MCF 10A (cell line): ENCODE results near the gene MED23. TPM values are rescaled to one million over a fixed set of nuclear protein-coding genes. Genes with fewer than 3 reads are reported as not detected.

Source experiments
- BruUV-seq: library from RNA; stranded (reverse); fragments of 400-500 nt; replicated peaks from 2 replicates; lab custom pipeline; 2021; lab: Mats Ljungman, UMichigan
- CTCF ChIA-PET: fragments of 300-600 bp; sonication (Branson Sonifier 250); formaldehyde crosslinking; extraction: SDS; loops from one replicate; lab custom pipeline; 2021; ENCODE audit warnings: antibody characterized with exemption, inconsistent platforms; lab: Yijun Ruan, JAX
- POLR2A ChIA-PET: fragments of 300-600, 350-650 bp; sonication (Branson Sonifier 250); formaldehyde crosslinking; extraction: SDS; loops from one replicate; lab custom pipeline; 2020; ENCODE audit warnings: antibody characterized with exemption, inconsistent platforms; lab: Yijun Ruan, JAX
- DNase-seq: peaks from one replicate; pipeline ENCODE4 v3.0.0-alpha.2; 2018; ENCODE audit not compliant: unreplicated experiment
- H3K27ac Mint-ChIP-seq: one replicate; pipeline ENCODE4 v1.8.0; 2022; ENCODE audit warnings: mild to moderate bottlenecking, low read depth, mixed read lengths; ENCODE audit not compliant: unreplicated experiment
- H3K27me3 Mint-ChIP-seq: one replicate; pipeline ENCODE4 v1.8.0; 2022; ENCODE audit warnings: mixed read lengths; ENCODE audit not compliant: insufficient read depth, unreplicated experiment
- H3K36me3 Mint-ChIP-seq: one replicate; pipeline ENCODE4 v1.8.0; 2022; ENCODE audit warnings: mild to moderate bottlenecking, moderate library complexity, mixed read lengths; ENCODE audit not compliant: insufficient read depth, unreplicated experiment
- H3K4me1 Mint-ChIP-seq: one replicate; pipeline ENCODE4 v1.8.0; 2022; ENCODE audit warnings: mixed read lengths; ENCODE audit not compliant: insufficient read depth, unreplicated experiment
- H3K4me3 Mint-ChIP-seq: one replicate; pipeline ENCODE4 v1.8.0; 2022; ENCODE audit warnings: mild to moderate bottlenecking, moderate library complexity, mixed read lengths; ENCODE audit not compliant: unreplicated experiment
- H3K9me3 Mint-ChIP-seq: one replicate; pipeline ENCODE4 v1.8.0; 2022; ENCODE audit warnings: mixed read lengths; ENCODE audit not compliant: unreplicated experiment
- intact Hi-C: fragments of 100-400 bp; cut with micrococcal nuclease; formaldehyde crosslinking; loops from 2 replicates; pipeline ENCODE4 v1.14.1; 2022
- total RNA-seq: library from RNA; stranded (reverse); gene quantifications from 2 replicates; pipeline ENCODE4 v1.2.3, GENCODE V29; 2022
- TF ChIP-seq, protein P1 (sequence below): fragments of 200-600 bp; IDR thresholded peaks from one replicate; pipeline ENCODE4 v1.8.0; 2022; ENCODE audit warnings: antibody characterized with exemption, mild to moderate bottlenecking; ENCODE audit not compliant: unreplicated experiment

The MED23 gene
- total RNA-seq, 1 experiment from 2014 or later, result 20.6 TPM

DNA sequence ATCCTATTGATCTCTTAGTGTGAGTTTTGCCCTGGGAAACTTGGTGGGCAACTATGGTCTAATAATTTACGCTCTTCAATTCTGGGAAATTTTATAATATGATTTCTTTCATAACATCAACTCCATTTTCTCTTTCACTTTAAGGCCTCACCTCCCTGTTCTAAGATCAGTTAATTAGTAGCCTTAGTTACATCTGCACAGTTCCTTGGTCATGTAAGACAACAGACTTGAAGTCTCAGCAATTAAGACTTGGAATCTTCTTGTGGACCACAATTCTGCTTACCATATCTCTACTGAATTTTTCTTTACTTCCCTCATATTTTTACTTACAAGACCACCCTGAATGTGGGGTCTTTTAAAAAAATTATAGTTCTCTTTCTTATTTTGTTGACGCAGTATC lies 17.8 kb upstream of the MED23 start:
- no TSS peak for BruUV-seq
- POLR2A ChIA-PET, result no interaction called here
- intact Hi-C loops, result no loop called here
- Mint-ChIP-seq H3K4me3 (no peak overlapping the region), H3K27me3 (no peaks in the 10 kb centered on the region), H3K36me3 (no peaks in the 10 kb centered on the region), H3K9me3 (no peaks in the 10 kb centered on the region), H3K4me1 (no peaks in the 10 kb centered on the region), H3K27ac (no peak overlapping the region)
- CTCF ChIA-PET, result interaction anchor here (1.0 kb wide), 1 partner anchor 18 kb away, joined by 6 read pairs; the partner anchor contains the start of gene MED23
- no peak for DNase-seq
- TF ChIP-seq, protein P1, sequence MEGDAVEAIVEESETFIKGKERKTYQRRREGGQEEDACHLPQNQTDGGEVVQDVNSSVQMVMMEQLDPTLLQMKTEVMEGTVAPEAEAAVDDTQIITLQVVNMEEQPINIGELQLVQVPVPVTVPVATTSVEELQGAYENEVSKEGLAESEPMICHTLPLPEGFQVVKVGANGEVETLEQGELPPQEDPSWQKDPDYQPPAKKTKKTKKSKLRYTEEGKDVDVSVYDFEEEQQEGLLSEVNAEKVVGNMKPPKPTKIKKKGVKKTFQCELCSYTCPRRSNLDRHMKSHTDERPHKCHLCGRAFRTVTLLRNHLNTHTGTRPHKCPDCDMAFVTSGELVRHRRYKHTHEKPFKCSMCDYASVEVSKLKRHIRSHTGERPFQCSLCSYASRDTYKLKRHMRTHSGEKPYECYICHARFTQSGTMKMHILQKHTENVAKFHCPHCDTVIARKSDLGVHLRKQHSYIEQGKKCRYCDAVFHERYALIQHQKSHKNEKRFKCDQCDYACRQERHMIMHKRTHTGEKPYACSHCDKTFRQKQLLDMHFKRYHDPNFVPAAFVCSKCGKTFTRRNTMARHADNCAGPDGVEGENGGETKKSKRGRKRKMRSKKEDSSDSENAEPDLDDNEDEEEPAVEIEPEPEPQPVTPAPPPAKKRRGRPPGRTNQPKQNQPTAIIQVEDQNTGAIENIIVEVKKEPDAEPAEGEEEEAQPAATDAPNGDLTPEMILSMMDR, result no peak

- Mint-ChIP-seq H3K36me3 (no peaks in the 10 kb centered on the region), H3K27ac (no peak overlapping the region), H3K9me3 (no peaks in the 10 kb centered on the region), H3K27me3 (no peaks in the 10 kb centered on the region), H3K4me1 (no peaks in the 10 kb centered on the region), H3K4me3 (no peak overlapping the region)
- intact Hi-C loops, result no loop called here
- BruUV-seq, result no TSS peak
- TF ChIP-seq, protein P1, result no peak
- CTCF ChIA-PET, result interaction anchor here (1.0 kb wide), 1 partner anchor 17 kb away, joined by 6 read pairs; the partner anchor contains the start of gene MED23
- no peak for DNase-seq
- POLR2A ChIA-PET, result no interaction called here
Measured at GRCh38 chr6:131644921-131645320, 16.9 kb upstream of the MED23 start.

DNA sequence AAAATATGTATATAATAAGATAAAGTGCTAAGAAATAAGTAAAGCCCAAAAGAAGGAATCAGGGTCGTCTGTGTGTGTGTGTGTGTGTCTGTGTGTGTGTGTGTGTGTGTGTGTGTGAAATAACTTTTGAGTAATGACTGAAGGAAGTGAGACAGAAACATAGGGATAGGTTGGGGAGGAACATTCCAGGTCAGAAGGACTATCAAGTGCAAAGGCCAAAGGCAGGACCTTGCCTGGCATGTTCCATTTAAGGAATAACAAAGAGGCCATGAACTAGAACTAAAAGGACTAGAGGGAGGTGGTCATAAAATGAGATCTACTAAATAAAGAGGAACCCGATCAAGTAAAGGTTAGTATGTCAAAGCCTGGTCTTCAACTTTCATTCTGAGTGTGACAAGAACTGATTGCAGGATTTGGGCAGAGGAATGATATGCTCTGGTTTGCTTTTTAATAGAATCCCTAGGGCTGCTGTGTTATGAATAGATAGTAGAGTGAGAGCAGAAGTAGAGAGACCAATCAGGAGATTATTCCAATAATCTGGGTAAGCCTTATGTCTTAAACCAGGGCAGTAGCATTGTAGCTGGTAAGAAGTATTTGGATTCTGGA lies 15.9 kb upstream of the MED23 start:
- Mint-ChIP-seq H3K4me1 (no peaks in the 10 kb centered on the region), H3K36me3 (no peaks in the 10 kb centered on the region), H3K27me3 (no peaks in the 10 kb centered on the region), H3K9me3 (no peaks in the 10 kb centered on the region), H3K4me3 (no peak overlapping the region), H3K27ac (no peak overlapping the region)
- intact Hi-C loops, result no loop called here
- CTCF ChIA-PET, result no interaction called here
- DNase-seq, result no peak
- no TSS peak for BruUV-seq
- POLR2A ChIA-PET, result no interaction called here
- TF ChIP-seq, protein P1, result no peak

DNA sequence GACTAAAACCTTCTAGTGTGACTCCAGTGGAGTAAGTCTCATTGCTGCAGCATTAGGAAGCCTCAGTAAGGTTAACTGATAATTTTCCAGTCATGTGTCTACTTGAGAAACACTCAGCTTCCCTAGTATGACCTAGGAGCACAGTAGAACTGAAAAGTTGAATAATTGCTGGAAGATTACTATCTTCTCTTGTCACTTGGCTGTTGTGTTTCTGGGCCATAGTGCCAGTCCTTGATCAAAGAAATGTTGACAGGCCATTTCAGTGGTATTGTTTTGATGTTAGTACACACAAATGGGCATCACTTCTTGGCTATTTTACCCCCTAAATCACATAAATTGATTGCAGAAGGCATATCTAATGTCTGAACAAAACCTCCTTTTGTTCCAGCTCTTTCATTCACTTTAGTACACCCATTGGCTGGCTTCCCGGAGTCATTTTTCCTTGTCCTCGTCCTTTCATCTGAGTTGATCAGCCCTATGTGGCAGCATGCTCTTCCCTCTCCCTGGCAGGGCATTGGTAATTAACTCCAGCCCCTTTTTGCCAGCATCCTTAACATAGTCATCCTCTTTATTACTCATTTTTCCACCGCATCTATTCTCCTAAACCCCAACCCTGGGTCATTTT lies 15.1 kb upstream of the MED23 start:
- no TSS peak for BruUV-seq
- ChIA-PET POLR2A (no interaction called here), CTCF (no interaction called here)
- H3K27me3 Mint-ChIP-seq, result peaks cover 6% of the 10 kb centered on the region
- H3K4me1 Mint-ChIP-seq, result no peaks in the 10 kb centered on the region
- no peak overlapping the region for H3K4me3 Mint-ChIP-seq
- H3K36me3 Mint-ChIP-seq, result no peaks in the 10 kb centered on the region
- TF ChIP-seq, protein P1, result no peak
- H3K27ac Mint-ChIP-seq, result no peak overlapping the region
- H3K9me3 Mint-ChIP-seq, result no peaks in the 10 kb centered on the region
- intact Hi-C loops, result no loop called here
- DNase-seq, result no peak
